Breast epithelium (tissue), 4 donors: ENCODE measurements around the gene CFAP65. TPM values are rescaled to one million over a fixed set of nuclear protein-coding genes. Genes with fewer than 3 reads are reported as not detected.

Source experiments
- DNase-seq, 2 donors: peaks; one replicate each; pipeline ENCODE4 v3.0.0-alpha.2; 2019; ENCODE audit warnings: low spot score in 2 of 2
- H3K27ac ChIP-seq, 2 donors: fragments of 200-600 bp; sonication (generic) in 1 of 2; one replicate each; pipeline ENCODE4 v1.5.1; 2016 to 2019; ENCODE audit warnings: mild to moderate bottlenecking in 1 of 2
- H3K27me3 ChIP-seq, 2 donors: fragments of 200-600 bp; sonication (generic) in 1 of 2; one replicate each; pipeline versions ENCODE4 v1.5.1 to v1.6.0; 2017 to 2019; ENCODE audit warnings: control low read depth in 1 of 2, mild to moderate bottlenecking in 1 of 2
- H3K36me3 ChIP-seq: fragments of 200-600 bp; one replicate; pipeline ENCODE4 v1.5.1; 2019
- H3K4me1 ChIP-seq, 2 donors: fragments of 200-600 bp; sonication (generic); one replicate each; pipeline ENCODE4 v1.5.1; 2016 to 2019; ENCODE audit warnings: control low read depth in 1 of 2
- H3K4me3 ChIP-seq, 3 donors: fragments of 200-600 bp; sonication (generic); 1 replicate in 2 of 3; 2 replicates in 1 of 3; pipeline ENCODE4 v1.5.1; 2016 to 2019; ENCODE audit warnings: mild to moderate bottlenecking in 3 of 3, moderate library complexity in 2 of 3
- H3K9me3 ChIP-seq, 2 donors: fragments of 200-600 bp; sonication (generic) in 1 of 2; one replicate each; pipeline ENCODE4 v1.5.1; 2016 to 2019; ENCODE audit warnings: control low read depth in 1 of 2
- POLR2A ChIP-seq: fragments of 450-650 bp; IDR thresholded peaks from one replicate; pipeline ENCODE4 v1.6.1; 2016; ENCODE audit warnings: antibody characterized with exemption, mild to moderate bottlenecking, moderate library complexity
- POLR2AphosphoS5 ChIP-seq, 3 donors: sonication (generic); formaldehyde crosslinking; IDR thresholded peaks; one replicate each; pipeline ENCODE4 v1.6.1; 2017; ENCODE audit warnings: antibody characterized with exemption in 3 of 3
- intact Hi-C: fragments of 100-400 bp; cut with DNase I; formaldehyde crosslinking; loops from one replicate; pipeline ENCODE4 v1.15.1; 2023; ENCODE audit warnings: low total_unique reads
- total RNA-seq, 3 donors: library from RNA; depleted of rRNA; stranded (reverse); fragments of >200 nt; gene quantifications; one replicate each; pipeline ENCODE4 v1.1.0, GENCODE V29; 2016
- TF ChIP-seq, protein P1 (sequence below), 3 donors: fragments of 450-650 bp; IDR thresholded peaks; one replicate each; pipeline ENCODE4 v1.5.1; 2016 to 2017; ENCODE audit warnings: antibody characterized with exemption in 3 of 3, mild to moderate bottlenecking in 3 of 3, moderate library complexity in 3 of 3

Gene CFAP65
- total RNA-seq, 3 donors from 2014 or later = 0.33 TPM; not detected in 2

DNA sequence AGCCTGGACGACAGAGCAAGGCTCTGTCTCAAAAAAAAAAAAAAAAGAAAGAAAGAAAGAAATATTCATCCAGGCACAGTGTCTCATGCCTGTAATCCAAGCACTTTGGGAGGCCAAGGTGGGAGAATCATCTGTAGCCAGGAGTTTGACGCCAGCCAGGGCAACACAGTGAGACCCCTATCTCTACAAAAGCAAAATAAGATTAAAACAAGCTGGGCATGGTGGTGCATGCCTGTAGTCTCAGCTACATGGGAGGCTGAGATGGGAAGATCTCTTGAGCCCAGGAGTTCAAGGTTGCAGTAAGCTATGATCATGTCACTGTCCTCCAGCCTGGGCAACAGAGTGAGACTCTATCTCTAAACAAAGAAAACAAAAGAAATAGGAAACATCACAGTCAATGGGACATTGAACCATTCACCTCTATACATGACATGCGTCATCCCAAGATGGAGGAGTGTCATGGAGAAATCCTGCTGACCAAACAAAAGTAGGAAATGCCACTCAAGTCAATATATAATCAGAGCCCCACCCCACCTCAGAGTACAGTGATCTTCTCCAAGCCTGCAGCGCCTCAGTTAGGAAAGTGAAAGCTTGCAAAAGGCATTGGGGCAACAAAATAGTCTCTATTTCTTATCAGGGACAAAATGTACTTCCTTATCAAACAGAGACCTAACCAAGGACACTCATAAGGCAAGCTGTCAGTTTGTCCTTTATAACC is 66.1 kb downstream of the CFAP65 start:
- intact Hi-C loops = no loop called here
- Histone ChIP-seq H3K27ac (no peak overlapping the region), H3K9me3 (no peaks in the 10 kb centered on the region), H3K4me3 (no peak overlapping the region), H3K36me3 (no peaks in the 10 kb centered on the region), H3K4me1 (no peaks in the 10 kb centered on the region), H3K27me3 (peaks cover 0 to 60% of the 10 kb centered on the region in 2 donors)
- DNase-seq = no peak
- TF ChIP-seq, protein P1, sequence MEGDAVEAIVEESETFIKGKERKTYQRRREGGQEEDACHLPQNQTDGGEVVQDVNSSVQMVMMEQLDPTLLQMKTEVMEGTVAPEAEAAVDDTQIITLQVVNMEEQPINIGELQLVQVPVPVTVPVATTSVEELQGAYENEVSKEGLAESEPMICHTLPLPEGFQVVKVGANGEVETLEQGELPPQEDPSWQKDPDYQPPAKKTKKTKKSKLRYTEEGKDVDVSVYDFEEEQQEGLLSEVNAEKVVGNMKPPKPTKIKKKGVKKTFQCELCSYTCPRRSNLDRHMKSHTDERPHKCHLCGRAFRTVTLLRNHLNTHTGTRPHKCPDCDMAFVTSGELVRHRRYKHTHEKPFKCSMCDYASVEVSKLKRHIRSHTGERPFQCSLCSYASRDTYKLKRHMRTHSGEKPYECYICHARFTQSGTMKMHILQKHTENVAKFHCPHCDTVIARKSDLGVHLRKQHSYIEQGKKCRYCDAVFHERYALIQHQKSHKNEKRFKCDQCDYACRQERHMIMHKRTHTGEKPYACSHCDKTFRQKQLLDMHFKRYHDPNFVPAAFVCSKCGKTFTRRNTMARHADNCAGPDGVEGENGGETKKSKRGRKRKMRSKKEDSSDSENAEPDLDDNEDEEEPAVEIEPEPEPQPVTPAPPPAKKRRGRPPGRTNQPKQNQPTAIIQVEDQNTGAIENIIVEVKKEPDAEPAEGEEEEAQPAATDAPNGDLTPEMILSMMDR (IDR thresholded peaks at IDR 0.05) = no peak
- TF ChIP-seq POLR2A = no peak
- no peak for TF ChIP-seq POLR2AphosphoS5 (IDR thresholded peaks at IDR 0.05)

DNA sequence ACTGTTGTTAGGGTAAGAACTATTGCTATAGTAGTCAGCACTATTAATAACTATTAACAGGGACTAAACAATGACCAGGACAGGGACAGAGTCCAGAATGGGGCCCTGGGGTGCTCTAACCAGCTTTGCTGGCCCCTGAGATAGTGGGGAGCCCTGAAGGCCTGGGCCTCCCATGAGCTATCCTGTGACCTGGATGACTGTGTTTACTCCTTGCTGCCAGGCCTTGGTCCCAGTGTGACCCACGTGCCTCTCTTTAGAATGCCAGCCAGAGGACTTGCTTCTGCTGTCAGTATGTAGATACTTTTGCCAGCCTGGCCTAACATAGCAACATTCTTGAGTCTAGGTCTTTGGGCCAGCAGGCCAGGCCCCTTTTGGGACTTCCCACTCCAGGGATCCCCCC is 70.4 kb downstream of the CFAP65 start:
- no peak for DNase-seq
- Histone ChIP-seq H3K27me3 (peaks cover 0 to 30% of the 10 kb centered on the region in 2 donors), H3K4me3 (no peak overlapping the region), H3K9me3 (no peaks in the 10 kb centered on the region), H3K36me3 (no peaks in the 10 kb centered on the region), H3K4me1 (no peaks in the 10 kb centered on the region), H3K27ac (no peak overlapping the region)
- intact Hi-C loops = no loop called here
- TF ChIP-seq POLR2AphosphoS5 (IDR thresholded peaks at IDR 0.05) = no peak
- no peak for TF ChIP-seq POLR2A
- TF ChIP-seq, protein P1 (IDR thresholded peaks at IDR 0.05) = no peak

DNA sequence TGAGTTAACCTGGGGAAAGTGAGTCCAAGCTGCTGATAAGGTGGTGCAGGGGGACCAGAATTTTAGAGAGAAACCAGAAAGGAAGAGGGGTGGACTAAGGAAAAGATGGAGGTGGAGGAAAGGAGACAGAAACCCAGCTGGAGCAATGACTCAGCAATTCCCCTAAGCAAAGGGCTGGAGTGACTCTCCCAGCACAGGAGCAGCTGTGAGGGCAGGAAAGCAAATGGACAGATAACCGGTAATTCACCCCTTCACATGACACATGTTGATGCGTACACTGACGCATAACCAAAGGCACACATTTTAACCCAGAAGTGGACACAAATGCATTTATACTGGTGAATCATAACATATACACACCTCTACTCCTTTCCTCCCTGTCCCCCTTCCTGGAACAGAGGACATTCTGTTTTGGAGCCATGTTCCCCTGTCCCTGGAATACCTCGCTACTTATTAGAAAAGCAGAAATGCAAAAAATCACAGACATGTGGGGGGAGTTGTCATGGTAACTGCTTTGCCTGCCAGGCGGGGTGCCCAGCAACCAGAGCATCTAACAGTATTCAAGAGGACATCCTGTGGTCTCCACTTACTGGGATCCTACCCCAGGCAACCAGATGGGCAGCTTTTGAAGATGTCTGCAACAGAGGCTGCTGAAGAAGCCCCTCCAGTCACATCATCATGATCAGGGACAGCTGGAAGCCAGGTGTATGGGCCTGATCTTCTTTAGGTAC is 77.1 kb downstream of the CFAP65 start:
- H3K9me3 ChIP-seq = no peaks in the 10 kb centered on the region
- H3K27ac ChIP-seq = no peak overlapping the region
- DNase-seq = no peak
- no peak overlapping the region for H3K4me3 ChIP-seq
- no peaks in the 10 kb centered on the region for H3K36me3 ChIP-seq
- peaks cover 3 to 12% of the 10 kb centered on the region in 2 donors for H3K4me1 ChIP-seq
- H3K27me3 ChIP-seq = peaks cover 29 to 71% of the 10 kb centered on the region in 2 donors
- intact Hi-C loops = no loop called here
- TF ChIP-seq, protein P1 (IDR thresholded peaks at IDR 0.05) = no peak
- TF ChIP-seq POLR2AphosphoS5 (IDR thresholded peaks at IDR 0.05) = no peak

DNA sequence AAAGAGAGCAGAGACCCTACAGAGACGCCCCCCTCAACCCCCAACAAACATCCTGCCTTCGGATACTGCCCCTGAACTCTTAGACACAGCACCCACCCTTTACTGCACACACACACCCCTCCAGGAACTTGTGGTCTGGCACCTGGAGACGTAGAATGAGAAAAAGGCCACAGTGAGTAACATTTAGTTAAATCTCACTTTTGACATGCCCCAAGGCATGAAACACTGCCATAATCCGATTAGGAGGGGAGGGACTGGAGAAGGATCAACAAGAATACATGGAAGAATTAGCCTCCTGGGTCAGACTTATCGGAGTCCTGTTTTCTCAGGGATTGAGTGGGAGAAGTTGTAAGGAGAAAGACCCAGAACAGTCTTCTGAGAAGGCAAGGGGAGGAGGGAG is 77.7 kb downstream of the CFAP65 start:
- peaks cover 29 to 73% of the 10 kb centered on the region in 2 donors for H3K27me3 ChIP-seq

More for the DNA sequence above, 77.7 kb downstream of the CFAP65 start:
- intact Hi-C loops = no loop called here
- no peak for DNase-seq
- no peaks in the 10 kb centered on the region for H3K36me3 ChIP-seq
- H3K27ac ChIP-seq = no peak overlapping the region
- H3K4me3 ChIP-seq = no peak overlapping the region
- H3K4me1 ChIP-seq = peaks cover 3 to 12% of the 10 kb centered on the region in 2 donors
- TF ChIP-seq POLR2AphosphoS5 (IDR thresholded peaks at IDR 0.05) (no peak), POLR2A (no peak)
- TF ChIP-seq, protein P1 (IDR thresholded peaks at IDR 0.05) = no peak
- no peaks in the 10 kb centered on the region for H3K9me3 ChIP-seq
